ENCODE results near the gene TCL1A.

DNA sequence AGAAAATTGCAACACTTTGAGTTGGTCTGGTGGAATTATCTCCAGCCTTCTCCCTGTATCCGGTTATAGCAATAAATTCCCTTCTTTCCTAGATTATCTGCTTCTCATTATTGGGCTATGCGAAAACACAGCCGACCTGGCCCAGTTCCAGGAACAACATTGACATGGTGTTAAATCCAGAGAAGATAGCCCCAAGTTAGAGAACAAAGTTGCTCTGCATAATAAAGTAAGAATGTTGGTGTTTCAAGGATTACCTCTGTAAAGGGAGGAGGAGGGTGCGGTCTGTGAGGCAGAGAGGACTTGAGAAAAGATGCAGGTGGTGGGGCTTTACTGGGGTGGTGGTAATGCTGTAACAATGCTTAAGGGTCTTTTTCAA is 12.1 kb downstream of the TCL1A start:
- no peak for TF ChIP-seq CTCF (IDR thresholded peaks at IDR 0.05)
- no peak for TF ChIP-seq EZH2 (IDR thresholded peaks at IDR 0.05)
- no peak for TF ChIP-seq EZH2phosphoT487 (IDR thresholded peaks at IDR 0.05)

All from neural progenitor cell (in vitro differentiated cells).